GM19372 (cell line): ENCODE measurements around the gene UBXN1.
"Not testable (repeated sequence)": the region's sequence is repeated elsewhere in the genome, so short reads cannot be mapped to it uniquely, and the experiment has no call there.

Experiments
- ATAC-seq: cut with Tn5 transposase; IDR thresholded peaks from one replicate; pipeline ENCODE4 v1.9.1; 2021; ENCODE audit warnings: mild to moderate bottlenecking, low read depth, moderate library complexity; ENCODE audit not compliant: unreplicated experiment

The UBXN1 gene

DNA sequence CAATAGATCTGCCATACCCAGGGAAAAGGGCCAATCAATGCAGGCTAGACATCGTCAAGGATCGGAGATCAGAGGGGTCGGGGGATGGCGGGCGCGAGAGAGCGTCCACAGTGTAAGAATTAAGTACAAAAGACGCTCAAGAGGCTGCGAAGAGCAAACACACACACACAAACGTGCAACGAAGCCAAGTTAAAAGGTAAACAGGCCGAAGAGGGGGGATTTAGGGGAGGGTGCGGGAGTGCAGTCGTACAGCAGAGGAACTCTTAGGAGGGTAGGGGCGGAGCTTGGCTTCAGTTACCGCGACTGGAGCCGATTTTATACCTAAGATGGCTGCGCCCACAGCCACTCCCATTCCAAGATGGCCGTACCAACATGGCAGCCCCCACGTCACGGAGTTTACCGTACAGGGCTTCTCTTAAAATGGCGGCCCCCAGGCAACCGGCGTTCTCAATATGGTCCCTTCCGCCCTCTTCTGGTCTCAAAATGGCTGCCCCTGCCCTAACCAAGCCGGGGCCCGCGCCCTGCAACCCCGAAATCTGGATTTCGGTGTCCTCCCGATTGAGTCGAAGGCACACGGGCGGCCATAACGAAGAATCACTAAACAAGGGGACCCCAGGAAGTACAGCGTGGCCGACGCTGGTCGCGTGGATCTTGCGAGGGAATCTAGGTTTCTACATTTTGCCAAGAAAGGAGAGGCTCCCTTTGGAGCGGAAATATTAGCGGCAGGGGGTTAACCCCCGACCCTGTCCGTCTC, 30.6 kb upstream of the UBXN1 start:
- peak; percentile 73 for ATAC-seq

DNA sequence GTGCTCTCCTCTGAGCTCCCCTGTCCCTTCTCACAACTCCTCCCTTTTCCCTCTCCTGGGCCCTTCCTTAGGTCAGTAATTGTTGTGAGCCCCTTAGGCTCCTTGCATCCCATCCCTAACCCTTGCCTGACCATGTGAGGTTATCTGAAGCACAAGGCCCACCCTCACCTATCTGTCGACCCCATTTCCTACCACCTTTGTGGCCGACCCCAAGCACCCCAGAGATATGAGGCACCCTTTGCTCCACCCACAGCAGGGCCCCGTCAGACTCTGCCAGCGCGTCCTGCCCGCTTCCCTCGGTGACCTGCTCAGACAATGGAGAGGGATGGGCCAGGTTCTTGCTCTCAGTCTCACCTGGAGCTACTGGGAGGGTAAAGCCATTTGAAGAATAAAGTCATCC, 29.9 kb upstream of the UBXN1 start:
- no peak for ATAC-seq

DNA sequence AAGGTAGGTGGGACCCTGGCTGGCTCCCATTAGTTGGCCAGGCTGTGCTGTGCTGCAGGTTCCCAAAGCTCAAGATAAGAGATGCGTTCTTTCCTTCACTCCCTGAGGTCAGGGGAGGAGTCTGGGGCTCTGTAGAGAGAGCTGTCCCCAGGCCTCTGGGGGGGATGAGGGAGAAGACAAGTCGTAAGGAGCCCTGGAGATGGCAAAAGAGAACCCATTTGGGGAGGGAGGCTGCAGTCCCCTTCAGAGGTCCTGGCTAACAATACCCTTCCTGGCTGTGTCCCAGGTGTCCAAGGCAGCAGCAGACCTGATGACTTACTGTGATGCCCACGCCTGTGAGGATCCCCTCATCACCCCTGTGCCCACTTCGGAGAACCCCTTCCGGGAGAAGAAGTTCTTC, 29.5 kb upstream of the UBXN1 start:
- no peak for ATAC-seq

DNA sequence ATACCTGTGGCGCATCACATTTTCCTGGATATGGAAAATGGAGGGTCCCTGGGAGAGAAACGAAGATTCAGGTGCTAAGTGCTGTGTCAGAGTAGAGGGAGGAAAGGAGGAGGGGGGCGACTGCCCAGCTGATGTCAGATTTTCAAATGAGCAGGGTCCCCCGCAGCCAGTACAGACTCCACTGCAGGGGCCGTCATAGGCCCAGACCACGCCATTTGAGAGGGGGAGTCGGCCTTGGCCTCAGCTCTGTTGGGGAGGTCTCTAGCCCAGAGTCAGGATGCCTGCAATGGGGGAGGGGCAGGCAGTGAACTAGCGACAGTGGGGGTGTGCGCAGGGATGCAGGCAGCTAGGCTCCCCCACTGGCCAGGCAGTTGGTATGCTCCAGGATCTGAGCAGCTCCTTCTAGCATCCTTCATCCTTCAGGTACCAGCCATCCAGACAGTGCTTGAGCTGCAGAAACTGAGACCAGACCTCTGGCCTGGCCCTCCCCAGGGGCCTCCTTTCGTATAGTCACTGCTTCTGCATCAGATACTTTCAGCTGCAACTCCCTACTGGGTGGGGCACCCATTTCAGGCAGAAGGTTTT, 28.5 kb upstream of the UBXN1 start, which contains the start of the genes BSCL2 and GNG3:
BSCL2 (minus strand) TSS at position 148 of the 585 bp plus-strand sequence. CDS start 229 bp downstream, outside the sequence.
GNG3 (plus strand) TSS at position 400 of the 585 bp plus-strand sequence. CDS start 620 bp downstream, outside the sequence.
- no peak for ATAC-seq

DNA sequence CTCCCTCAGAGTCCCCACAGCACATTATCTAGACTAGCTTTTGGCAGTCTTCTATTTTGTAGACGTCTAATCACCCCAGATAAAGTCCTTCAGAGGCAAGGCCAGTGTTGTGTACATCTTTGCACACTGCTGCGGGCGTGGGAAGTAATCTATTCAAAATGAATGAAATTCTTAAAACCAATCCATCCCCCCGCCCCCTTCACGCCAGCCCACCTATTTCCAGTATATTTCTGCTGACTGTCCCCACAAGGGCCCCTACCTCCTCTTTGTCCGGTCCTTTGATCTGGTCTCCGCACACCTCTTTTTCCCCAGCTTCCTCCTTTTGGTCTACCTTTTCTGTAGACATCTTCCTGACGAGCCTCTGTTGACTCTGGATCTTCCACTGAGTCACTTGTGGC, 28.0 kb upstream of the UBXN1 start:
- ATAC-seq = no peak

DNA sequence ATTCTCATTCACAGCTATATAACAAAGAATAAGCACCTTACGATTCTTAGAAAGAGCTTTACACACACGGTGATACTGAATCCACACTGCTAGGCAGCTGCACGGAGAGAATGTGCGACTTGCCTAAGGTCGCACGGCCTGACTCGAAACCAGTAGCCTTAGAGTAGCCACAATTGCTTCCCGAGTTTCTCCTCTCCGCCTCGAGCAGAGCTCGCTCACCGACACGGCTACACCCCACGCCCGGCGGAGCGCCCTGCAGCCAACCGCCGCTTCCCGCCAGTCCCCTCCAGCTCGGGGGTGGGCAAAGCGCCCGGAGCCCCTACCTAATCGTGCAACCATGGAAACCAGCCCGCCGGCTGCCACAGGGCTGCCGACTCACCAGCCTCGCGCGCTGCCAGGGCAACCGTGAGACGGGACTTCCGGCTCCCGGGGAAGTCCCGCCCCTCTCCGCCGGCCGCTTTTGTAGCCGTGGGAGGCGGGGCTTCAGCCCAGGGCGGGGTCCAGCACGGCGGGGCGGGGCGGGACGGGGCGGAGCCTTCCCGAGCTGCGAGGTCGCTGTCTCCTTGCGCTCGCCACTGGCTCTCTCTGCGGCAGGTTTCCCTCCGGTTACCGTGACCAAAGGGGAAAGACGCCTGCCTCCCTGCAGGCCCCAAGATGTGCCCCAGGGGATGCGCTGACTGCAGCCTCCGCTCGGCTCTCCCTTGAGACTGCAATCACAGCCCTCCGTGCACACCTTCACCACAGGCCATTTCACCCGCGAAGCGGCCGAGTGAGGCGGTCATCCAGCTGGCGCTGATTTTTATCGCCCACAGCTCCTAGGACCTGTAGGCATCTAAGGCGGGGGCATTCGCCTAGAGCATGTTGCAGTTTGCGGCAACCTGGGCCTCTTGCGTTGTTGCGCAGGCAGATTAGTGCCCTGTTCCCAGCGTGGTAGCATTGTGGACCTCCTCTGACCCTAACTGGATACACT, 27.3 kb upstream of the UBXN1 start:
- no peak for ATAC-seq

DNA sequence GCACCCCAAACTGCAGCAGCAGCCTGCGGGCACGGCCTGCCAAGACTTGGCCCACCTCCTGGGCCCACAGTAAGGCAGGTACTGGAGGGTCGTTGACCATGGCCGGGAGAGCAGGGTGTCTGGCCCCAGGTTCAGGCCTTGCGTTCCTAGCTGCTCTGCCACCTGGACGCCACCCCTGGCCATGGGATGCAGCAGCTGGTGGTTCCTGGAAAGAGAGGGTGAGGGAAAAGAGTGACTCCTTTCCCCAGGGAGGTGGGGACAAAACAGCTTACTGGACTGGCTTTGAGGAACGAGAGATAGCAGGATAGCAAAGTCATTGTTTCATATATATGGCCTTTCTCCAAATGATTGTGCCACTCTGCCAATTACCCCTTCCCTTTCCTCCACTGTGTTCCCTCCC, 26.5 kb upstream of the UBXN1 start:
- no peak for ATAC-seq

DNA sequence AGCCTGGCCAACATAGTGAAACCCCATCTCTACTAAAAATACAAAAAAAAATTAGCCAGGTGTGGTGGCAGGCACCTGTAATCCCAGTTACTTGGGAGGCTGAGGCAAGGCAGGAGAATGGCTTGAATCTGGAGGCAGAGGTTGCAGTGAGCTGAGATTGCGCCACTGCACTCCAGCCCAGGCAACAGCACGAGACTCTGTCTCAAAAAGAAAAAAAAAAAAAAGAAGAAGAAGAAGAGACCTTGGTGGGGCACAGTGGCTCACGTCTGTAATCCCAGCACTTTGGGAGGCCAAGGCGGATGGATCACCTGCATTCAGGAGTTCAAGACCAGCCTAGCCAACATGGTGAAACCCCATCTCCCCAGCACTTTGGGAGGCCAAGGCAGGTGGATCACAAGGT, 25.0 kb upstream of the UBXN1 start:
- ATAC-seq = not testable (repeated sequence)

DNA sequence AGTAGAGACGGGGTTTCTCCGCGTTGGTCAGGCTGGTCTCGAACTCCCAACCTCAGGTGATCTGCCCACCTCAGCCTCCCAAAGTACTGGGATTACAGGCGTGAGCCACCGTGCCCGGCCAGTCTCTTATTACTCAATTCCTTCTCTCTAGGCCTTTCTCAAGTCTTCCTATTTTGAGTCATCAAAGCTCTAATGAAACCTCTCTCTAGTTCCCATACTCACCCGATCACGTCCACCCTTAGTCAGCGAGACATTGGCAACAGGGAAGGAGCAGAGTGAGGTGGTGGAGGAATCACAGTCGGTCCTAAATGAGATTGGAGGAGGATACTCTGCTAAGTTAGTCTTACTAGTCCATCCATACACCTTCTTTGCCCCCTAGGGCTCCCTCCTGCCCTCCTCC, 23.4 kb upstream of the UBXN1 start:
- ATAC-seq = no peak

DNA sequence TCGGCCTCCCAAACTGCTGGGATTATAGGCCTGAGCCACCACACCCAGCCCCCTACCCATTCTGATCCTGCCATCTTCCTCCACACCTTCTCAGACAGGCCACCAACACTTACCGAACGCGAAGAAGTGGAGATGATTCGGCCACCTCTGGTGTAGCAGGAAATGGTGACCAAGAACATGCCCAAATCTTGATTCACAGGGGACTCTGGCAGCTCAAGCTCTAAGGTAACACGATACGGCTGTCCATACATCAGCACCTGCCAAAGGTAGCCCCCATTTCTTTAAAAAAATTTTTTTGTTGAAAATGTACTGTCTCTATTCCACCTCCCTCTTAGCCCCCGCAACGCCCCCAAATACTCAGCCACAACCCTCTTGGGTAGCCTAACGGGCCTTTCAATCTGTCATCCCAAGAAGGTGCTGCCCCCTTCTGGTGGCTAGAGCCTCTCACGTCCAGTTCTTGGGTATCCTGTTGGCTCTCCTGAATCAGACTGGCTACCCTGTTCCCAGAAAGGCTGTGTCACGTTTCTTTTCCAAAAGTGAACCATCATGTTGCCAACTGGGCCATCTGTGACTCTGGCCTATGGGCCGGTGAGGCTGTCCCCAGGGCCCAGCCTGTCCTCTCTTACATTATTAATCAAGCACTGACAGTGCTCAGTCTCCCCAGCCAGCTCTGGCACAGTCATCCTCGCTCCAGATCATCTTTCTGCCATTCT, 15.7 kb upstream of the UBXN1 start:
- no peak for ATAC-seq

DNA sequence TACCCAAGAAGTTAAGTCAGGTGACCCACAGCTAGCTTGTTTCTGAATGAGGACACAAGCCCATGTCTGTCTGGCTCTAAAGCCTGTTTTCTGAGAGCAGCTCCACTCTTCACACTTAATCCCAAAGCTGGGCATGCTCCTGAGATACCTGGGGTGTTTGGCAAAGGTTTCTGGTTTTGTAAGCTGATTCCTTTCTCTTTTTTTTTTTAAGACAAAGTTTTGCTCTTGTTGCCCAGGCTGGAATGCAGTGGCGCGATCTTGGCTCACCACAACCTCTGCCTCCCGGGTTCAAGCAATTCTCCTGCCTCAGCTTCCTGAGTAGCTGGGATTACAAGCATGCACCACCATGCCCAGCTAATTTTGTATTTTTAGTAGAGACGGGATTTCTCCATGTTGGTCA, 14.8 kb upstream of the UBXN1 start:
- not testable (repeated sequence) for ATAC-seq

DNA sequence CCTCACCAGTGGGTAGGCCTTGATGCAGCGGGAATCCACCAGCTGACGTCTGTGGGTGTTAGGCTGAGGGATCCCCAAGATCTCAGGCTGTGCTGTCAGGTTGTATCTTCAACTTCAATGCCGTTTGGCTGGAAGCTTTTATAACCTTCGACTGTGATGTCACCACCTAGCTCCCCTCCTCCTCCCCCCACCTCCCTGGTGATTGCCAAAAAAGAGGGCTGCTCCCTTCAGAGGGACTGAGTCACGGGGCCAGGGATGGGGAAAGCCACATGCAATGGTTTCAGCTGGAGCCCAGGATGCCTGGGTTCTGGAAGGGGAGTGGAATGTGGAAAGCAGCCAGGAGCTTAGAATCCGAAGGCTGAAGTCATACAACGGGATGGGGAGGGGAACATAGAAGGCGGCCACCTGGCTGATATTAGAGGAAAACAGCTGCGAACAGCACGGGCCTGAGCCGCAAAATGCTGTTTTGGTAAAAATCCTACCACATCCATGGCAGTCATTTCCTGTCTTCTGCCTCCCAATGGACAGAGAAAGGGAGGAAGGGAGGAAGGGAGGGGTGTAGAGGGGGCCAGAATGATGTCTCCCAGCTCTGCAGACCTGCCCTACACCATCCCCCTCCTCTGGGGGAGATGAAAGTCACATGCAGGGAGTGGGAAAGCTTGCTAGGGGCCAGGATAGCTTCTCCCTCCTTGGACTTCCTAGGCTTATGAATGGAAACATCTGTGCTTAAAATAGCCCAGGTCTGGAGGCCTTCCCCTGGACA, 10.7 kb upstream of the UBXN1 start, which contains the start of gene LRRN4CL:
LRRN4CL (minus strand) TSS at position 110 of the 763 bp plus-strand sequence. CDS start 1,022 bp downstream, outside the sequence.
- no peak for ATAC-seq

DNA sequence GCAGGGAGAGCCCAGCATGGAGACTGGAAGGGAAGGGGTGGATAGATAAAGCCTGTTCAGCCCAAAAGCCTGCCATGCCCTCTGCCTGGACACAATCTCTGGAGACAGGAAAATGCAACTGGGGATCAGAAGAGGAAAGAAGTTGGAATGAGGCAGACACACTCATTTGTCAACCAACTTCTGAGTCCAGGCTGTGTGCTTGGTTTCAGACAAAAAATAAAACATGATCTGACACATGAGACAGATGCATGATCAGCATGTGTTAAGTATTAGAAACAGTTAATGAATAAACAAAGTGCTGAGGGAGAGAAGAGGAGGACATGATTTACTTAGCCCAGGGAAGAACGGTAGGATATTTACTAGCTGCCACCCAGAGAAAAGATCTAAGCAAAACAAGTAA, 9.6 kb upstream of the UBXN1 start:
- no peak for ATAC-seq

DNA sequence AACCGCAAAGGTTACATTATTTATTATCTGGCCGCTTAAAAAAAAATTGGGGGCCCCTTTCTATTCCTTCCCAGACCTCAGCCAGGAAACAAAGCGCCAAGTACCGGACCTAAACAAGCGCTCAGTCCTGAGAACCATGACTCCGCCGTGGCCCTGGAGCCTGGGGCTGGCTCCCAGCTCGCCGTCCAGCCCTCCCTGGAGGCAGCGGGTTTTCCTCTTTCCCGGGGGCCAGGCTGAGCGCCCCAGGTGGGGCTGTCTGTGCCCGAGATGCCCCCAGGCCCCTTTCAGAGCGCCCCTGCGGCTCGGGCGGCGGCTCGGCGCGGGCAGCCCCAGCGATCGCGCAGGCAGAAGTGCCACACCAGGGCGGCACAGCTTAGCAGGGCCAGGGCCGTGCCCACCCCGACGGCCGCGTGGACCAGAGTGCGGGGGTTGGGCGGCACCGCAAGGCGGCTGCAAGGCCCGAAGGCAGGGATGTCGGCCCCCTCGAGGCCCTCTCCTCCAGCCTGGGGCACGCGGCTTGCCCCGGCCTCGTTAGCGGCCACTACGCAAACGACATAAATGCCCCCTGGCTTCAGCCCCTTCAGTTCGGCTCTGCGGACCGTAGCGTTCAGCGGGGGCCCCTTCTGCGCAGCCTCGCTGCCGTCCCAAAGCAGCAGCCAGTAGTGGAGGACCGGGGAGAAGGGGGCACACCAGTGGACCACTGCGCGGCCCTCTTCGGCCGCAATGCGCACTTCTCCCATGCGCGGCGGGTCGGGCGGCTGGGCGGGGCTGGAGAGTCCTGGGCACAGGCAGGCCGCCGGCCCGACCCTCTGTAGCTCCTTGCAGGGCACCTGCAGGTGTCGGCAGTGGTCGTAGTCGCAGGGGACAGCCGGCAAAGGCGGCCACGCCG, 8.9 kb upstream of the UBXN1 start:
- ATAC-seq = no peak

DNA sequence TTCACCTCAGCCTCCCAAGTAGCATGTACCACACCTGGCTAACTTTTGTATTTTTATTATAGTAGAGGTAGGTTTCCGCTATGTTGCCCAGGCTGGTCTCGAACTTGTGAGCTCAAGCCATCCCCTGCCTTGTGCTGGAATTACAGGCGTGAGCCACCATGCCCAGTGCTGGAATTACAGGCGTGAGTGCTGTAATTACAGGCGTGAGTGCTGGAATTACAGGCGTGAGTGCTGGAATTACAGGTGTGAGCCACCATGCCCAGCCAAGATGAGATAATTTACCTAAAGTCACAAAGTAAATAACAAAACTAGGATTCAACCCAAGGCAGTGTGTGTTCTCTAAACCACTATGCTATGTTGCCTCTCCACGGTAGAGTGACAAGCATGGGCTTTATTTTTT, 3.6 kb upstream of the UBXN1 start:
- no peak for ATAC-seq

DNA sequence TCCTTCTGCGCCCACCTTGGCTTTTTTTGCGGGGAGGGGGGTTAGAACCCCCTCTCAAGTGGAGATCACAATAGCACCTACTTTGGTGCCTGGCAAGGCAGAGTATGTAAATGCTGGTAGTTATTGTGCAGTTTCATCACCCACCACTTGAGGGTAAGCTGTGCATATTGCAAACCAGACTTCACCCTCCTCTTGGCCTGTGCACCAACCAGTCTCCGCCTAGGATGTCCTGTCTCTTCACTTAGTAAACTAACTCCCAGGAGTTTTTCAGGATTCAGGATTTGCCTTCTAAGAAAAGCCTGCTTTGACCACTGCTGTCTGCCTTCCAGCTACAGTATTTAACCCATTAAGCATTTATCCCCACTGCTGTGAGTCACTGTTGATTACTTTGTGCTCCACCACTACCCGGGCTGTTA, 2.0 kb upstream of the UBXN1 start:
- peak; percentile 66 for ATAC-seq

DNA sequence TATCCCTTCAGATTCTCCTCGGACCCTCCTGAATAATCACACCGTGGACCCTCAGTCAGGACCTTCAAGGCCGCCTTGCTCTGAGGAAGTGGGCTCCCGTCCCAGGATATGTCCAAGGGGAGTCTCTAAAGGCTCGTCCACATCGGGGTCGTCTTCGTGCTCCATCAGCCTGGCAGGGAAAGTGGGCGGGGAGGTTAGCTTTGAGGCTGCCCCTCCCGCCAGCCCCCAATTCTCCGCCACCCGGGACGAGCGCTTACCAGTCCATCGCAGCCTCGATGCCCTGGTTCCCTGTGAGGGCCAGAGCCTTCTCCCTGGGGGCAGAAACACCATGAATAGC, 472 bp downstream of the UBXN1 start:
- ATAC-seq = no peak

DNA sequence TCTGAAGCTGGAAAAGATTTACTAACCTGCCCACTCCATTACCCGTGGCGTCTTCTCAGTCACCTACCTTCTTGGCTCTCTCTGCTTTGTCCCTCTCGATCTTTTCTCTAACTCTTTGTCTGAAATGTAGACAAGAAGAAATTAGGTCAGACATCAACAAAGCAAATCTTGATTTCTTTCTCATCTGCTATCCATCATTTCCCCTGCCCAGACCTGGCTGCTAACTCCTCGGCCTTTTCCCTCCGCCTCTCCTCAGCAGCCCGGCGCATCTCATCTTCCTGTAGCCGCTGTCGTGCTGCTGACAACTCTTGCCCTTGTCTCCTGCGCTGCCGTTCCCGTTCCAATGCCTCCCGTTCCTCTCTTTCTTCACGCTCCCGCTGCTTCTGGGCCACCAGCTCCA, 1.2 kb downstream of the UBXN1 start:
- ATAC-seq = no peak

DNA sequence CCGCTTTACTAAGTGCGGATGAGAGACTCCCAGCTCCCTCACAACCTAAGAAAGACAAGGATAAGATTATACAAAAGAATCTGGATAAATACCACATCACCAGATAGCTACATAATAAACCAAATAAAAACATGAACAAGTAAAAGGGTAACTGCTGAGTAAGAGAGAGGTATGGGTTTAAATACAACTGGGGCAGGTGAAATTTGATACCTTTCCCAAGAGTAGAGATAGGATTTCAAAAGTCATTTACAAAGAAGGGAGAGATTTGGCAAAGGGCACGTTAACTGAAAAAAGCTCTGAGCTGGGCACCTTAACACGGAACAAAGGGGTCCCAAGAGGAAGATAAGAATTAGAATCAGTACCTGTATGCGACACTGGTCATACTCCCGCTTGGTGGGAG, 1.7 kb downstream of the UBXN1 start:
- ATAC-seq = no peak
